ENCODE measurements around the gene MINDY1. TPM values are rescaled to one million over a fixed set of nuclear protein-coding genes. Genes with fewer than 3 reads are reported as not detected.
A peak's percentile ranks its signal among the peaks of the same experiment; 100 is the strongest.

MINDY1 gene
- total RNA-seq, 2 experiments from 2014 or later = 8.5 to 13.8 TPM

DNA sequence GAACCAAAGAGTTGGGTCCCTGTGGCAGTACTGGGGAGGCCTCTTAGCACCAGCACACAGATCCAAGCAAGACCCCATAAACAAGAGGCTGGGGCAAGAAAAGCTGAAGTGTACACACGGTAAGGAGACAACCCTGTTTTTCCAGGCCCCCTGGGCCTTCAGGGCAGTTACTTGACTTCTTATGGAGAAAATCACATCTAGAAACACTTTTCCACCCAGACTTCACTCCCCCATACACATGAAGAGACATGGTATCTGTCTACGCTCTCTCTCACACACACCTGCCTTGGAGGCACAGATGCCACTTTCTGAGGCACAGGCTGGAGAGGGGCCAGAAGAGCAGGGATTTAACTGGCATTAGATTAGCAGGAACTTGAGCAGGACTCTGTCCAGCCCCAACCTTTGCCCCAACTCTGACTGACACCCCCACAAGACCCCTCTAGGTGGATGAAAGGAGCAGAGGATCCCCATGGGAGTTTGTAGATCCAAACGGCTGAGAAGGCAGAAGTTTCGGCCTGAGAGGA, 34.2 kb downstream of the MINDY1 start:
- ChIA-PET CTCF (ENCODE audit: unreplicated experiment) (no interaction called here), POLR2A (no interaction called here)
- Histone ChIP-seq H3K9me3 (ENCODE audit: low read length) (no peaks in the 10 kb centered on the region), H3K79me2 (ENCODE audit: insufficient read depth, low read depth, low read length) (peaks cover 40% of the 10 kb centered on the region; the same call in 1 of the 2 replicates), H2AFZ (ENCODE audit: low read length) (no peak overlapping the region), H3K27ac (ENCODE audit: low read depth, low read length, poor library complexity, severe bottlenecking) (peak overlapping the region; percentile 72), H3K4me2 (ENCODE audit: low read length) (peak overlapping the region; percentile 83), H4K20me1 (ENCODE audit: insufficient read depth, low read length) (no peaks in the 10 kb centered on the region), H3K9me2 (ENCODE audit: insufficient read depth, low read length) (no peaks in the 10 kb centered on the region), H3K4me1 (ENCODE audit: insufficient read depth, low read length, poor library complexity, severe bottlenecking) (peaks cover 33% of the 10 kb centered on the region), H3K36me3 (ENCODE audit: insufficient read depth, low read length) (peaks cover 17% of the 10 kb centered on the region), H3K4me3 (ENCODE audit: low read depth, low read length, poor library complexity, severe bottlenecking) (peak overlapping the region; percentile 80)
- DNase-seq (ENCODE audit: low spot score) = no peak
- TF ChIP-seq, protein P1, sequence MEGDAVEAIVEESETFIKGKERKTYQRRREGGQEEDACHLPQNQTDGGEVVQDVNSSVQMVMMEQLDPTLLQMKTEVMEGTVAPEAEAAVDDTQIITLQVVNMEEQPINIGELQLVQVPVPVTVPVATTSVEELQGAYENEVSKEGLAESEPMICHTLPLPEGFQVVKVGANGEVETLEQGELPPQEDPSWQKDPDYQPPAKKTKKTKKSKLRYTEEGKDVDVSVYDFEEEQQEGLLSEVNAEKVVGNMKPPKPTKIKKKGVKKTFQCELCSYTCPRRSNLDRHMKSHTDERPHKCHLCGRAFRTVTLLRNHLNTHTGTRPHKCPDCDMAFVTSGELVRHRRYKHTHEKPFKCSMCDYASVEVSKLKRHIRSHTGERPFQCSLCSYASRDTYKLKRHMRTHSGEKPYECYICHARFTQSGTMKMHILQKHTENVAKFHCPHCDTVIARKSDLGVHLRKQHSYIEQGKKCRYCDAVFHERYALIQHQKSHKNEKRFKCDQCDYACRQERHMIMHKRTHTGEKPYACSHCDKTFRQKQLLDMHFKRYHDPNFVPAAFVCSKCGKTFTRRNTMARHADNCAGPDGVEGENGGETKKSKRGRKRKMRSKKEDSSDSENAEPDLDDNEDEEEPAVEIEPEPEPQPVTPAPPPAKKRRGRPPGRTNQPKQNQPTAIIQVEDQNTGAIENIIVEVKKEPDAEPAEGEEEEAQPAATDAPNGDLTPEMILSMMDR (conservative IDR thresholded peaks at IDR 0.05; ENCODE audit: low read length) = 0 out of 2 replicates have a peak, but pooled peaks have one; percentile 2
- no peak for TF ChIP-seq EZH2phosphoT487 (IDR thresholded peaks at IDR 0.05; ENCODE audit: borderline replicate concordance, low read depth, low read length)
- no TSS peak for BruUV-seq (replicated peaks)
- intact Hi-C loops (cut with micrococcal nuclease; ENCODE audit: unreplicated experiment) = loop anchor here (10.0 kb wide), 1 partner anchor 508 kb away; no protein-coding TSS in a partner anchor

DNA sequence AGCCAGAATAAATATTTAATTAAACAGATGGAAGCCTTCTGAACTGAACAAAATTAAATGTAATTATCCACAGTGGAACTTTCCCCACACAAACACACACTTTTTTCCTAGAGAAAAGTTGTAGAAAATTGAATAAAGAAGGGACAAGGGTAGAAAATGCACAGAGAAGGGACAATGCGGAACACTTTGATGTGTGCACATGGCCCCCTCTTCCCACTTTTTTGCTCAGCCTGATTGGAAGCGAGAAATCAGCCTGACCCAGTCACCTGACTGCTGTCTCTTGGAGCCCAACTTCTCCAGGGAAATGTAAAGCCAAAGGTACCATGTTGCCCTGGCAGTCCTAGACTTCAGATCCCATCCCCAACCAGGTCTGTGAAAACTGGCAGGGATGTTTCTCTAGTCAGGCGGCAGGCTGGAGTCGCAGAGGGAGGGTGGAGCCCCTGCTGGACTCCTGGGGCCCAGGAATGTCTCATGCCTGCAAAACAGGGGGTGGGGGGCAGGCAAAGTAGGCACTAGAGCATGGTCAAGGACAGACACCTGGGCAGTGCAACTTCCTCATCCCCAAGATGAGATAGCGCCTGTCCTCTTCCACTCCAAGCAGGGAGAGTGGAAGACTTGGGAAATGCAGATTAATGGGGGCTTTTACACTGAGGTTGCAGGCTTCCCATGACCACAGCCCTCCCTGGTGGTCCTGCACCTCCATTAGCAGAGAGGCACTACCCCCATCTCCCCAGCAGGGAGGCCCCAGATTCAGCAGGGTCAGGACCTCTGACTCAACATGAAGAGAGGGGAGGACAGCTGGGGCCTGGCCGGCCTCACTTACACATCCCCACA, 34.9 kb downstream of the MINDY1 start:
- Histone ChIP-seq H3K4me3 (ENCODE audit: low read depth, low read length, poor library complexity, severe bottlenecking) (peak overlapping the region; percentile 80), H3K9me3 (ENCODE audit: low read length) (no peaks in the 10 kb centered on the region), H3K27ac (ENCODE audit: low read depth, low read length, poor library complexity, severe bottlenecking) (peak overlapping the region; percentile 72), H3K9me2 (ENCODE audit: insufficient read depth, low read length) (no peaks in the 10 kb centered on the region), H3K79me2 (ENCODE audit: insufficient read depth, low read depth, low read length) (peaks cover 40% of the 10 kb centered on the region; the same call in 1 of the 2 replicates), H4K20me1 (ENCODE audit: insufficient read depth, low read length) (no peaks in the 10 kb centered on the region), H3K36me3 (ENCODE audit: insufficient read depth, low read length) (peaks cover 24% of the 10 kb centered on the region), H3K4me2 (ENCODE audit: low read length) (peak overlapping the region; percentile 83), H3K4me1 (ENCODE audit: insufficient read depth, low read length, poor library complexity, severe bottlenecking) (peaks cover 26% of the 10 kb centered on the region), H2AFZ (ENCODE audit: low read length) (no peak overlapping the region)
- no TSS peak for BruUV-seq (replicated peaks)
- TF ChIP-seq EZH2phosphoT487 (IDR thresholded peaks at IDR 0.05; ENCODE audit: borderline replicate concordance, low read depth, low read length) = no peak
- TF ChIP-seq, protein P1 (conservative IDR thresholded peaks at IDR 0.05; ENCODE audit: low read length) = 0 out of 2 replicates have a peak, but pooled peaks have one; percentile 37
- peak; percentile 32 for DNase-seq (ENCODE audit: low spot score)
- intact Hi-C loops (cut with micrococcal nuclease; ENCODE audit: unreplicated experiment) = loop anchor here (10.0 kb wide), 1 partner anchor 507 kb away; no protein-coding TSS in a partner anchor
- ChIA-PET POLR2A (no interaction called here), CTCF (ENCODE audit: unreplicated experiment) (interaction anchor here (0.5 kb wide), 1 partner anchor 275 kb away, joined by 3 read pairs; the partner anchor contains the start of gene GOLPH3L)

Data from OCI-LY7 (cell line).